Measurements from ENCODE around the gene SH3PXD2A. TPM values are rescaled to one million over a fixed set of nuclear protein-coding genes. Genes with fewer than 3 reads are reported as not detected.

Gene SH3PXD2A
- total and polyA plus RNA-seq, 2 of the 4 experiments (the other 2 are of a cell fraction) = 6.3 to 23.0 TPM

- H2AFZ ChIP-seq (replicated peaks; ENCODE audit: low read length, poor library complexity) = peak overlapping the region; percentile 15
- H4K20me1 ChIP-seq (ENCODE audit: insufficient read depth, low read length) = peaks cover 4% of the 10 kb centered on the region; the same call in 1 of the 2 replicates
- peak overlapping the region; percentile 93 for H3K14ac ChIP-seq (replicated peaks; ENCODE audit: low read depth, low read length)
- peak overlapping the region; percentile 91; the same call in 1 of the 2 replicates for H2AK5ac ChIP-seq (ENCODE audit: low read depth, low read length)
- no peak for ATAC-seq (ENCODE audit: low read depth)
- peak overlapping the region; percentile 67 for H3K23ac ChIP-seq (ENCODE audit: low read depth, low read length)
- no peak overlapping the region for H3K56ac ChIP-seq (ENCODE audit: extremely low read depth, insufficient read depth, low read length)
- H3K4me1 ChIP-seq (ENCODE audit: control insufficient read depth, insufficient read depth, low read length) = peaks cover 42% of the 10 kb centered on the region
- H3K4ac ChIP-seq (ENCODE audit: low read depth, low read length) = peak overlapping the region; percentile 89
- intact Hi-C loops (cut with micrococcal nuclease) (no loop called here), dilution Hi-C loops (cut with HindIII; ENCODE audit: low sequenced_read_pairs, unreplicated experiment) (no loop called here), in situ Hi-C loops (cut with MboI; ENCODE audit: low sequenced_read_pairs) (no loop called here)
- peak overlapping the region; percentile 6; the same call in 1 of the 2 replicates for H3K27ac ChIP-seq (ENCODE audit: insufficient read depth, low read length)
- H3K79me1 ChIP-seq (ENCODE audit: low read depth in 1 of 2, low read length in 2 of 2) = peaks cover 8 to 61% of the 10 kb centered on the region in 2 experiments
- BruUV-seq (replicated peaks) = no TSS peak
- peak overlapping the region; percentile 87 for H4K91ac ChIP-seq (ENCODE audit: insufficient read depth, low read depth, low read length)
- no CpG with 5 or more reads among the region's 2 CpGs for WGBS, 2 experiments (ENCODE audit: extremely low coverage in 2 of 2, insufficient read length in 1 of 2)
- ChIA-PET POLR2A (ENCODE audit: unreplicated experiment) (no interaction called here), CTCF (no interaction called here)
- H2AK9ac ChIP-seq (replicated peaks; ENCODE audit: low read depth, low read length, poor library complexity) = peak overlapping the region; percentile 84
- H2BK5ac ChIP-seq (ENCODE audit: low read depth, low read length, poor library complexity, severe bottlenecking) = peak overlapping the region; percentile 62
- peak overlapping the region; percentile 73; the same call in 1 of the 2 replicates for H3K18ac ChIP-seq (ENCODE audit: low read depth, low read length)
- no peak overlapping the region for H3K4me2 ChIP-seq (ENCODE audit: low read depth, low read length)
- no peaks in the 10 kb centered on the region for H3K36me3 ChIP-seq (ENCODE audit: control insufficient read depth, insufficient read depth, low read length)
- peak overlapping the region; percentile 95 for H2BK120ac ChIP-seq (ENCODE audit: low read depth, low read length)
- peak overlapping the region; percentile 89; the same call in 1 of the 2 replicates for H2BK20ac ChIP-seq (ENCODE audit: low read depth, low read length)
- TF ChIP-seq ELK1 (IDR thresholded peaks at IDR 0.05; ENCODE audit: borderline replicate concordance, low read depth, low read length) (no peak), RFX5 (IDR thresholded peaks at IDR 0.05; ENCODE audit: low read depth, low read length) (no peak), CHD1 (IDR thresholded peaks at IDR 0.05; ENCODE audit: low read depth, low read length) (no peak), SMC3 (IDR thresholded peaks at IDR 0.05; ENCODE audit: low read depth, low read length) (no peak), MAFK (IDR thresholded peaks at IDR 0.05; ENCODE audit: low read depth, low read length) (no peak), USF2 (IDR thresholded peaks at IDR 0.05; ENCODE audit: low read depth, low read length) (no peak), CEBPB (IDR thresholded peaks at IDR 0.05; ENCODE audit: low read depth, low read length) (no peak), MAZ (IDR thresholded peaks at IDR 0.05; ENCODE audit: borderline replicate concordance, low read depth, low read length) (no peak), BHLHE40 (IDR thresholded peaks at IDR 0.05; ENCODE audit: low read depth, low read length) (no peak), CTCF (conservative IDR thresholded peaks at IDR 0.05; ENCODE audit: low read depth, low read length) (no peak), MXI1 (IDR thresholded peaks at IDR 0.05; ENCODE audit: borderline replicate concordance, low read depth, low read length) (no peak), RCOR1 (IDR thresholded peaks at IDR 0.05; ENCODE audit: insufficient replicate concordance, low read length) (no peak), RAD21 (IDR thresholded peaks at IDR 0.05; ENCODE audit: low read length) (no peak), POLR2A (IDR thresholded peaks at IDR 0.05; ENCODE audit: low read depth, low read length) (no peak), NFE2L2 (IDR thresholded peaks at IDR 0.05; ENCODE audit: low read depth, low read length) (no peak), FOS (IDR thresholded peaks at IDR 0.05; ENCODE audit: low read depth, low read length) (no peak)
- peak overlapping the region; percentile 93; the same call in 1 of the 3 replicates for H2BK15ac ChIP-seq (ENCODE audit: low read depth, low read length)
- no peaks in the 10 kb centered on the region for H3K9me3 ChIP-seq (ENCODE audit: control insufficient read depth, insufficient read depth, low read length)
- no peaks in the 10 kb centered on the region for H3K27me3 ChIP-seq (ENCODE audit: control insufficient read depth, insufficient read depth, low read length)
- DNase-seq = no peak
- peak overlapping the region; percentile 3 for H4K5ac ChIP-seq (ENCODE audit: low read depth, low read length)
- no peak overlapping the region for H3K4me3 ChIP-seq (ENCODE audit: insufficient read depth, low read depth, low read length)
- H3K9ac ChIP-seq (ENCODE audit: low read depth, low read length) = no peak overlapping the region
- peaks cover 53% of the 10 kb centered on the region for H3K9me1 ChIP-seq (ENCODE audit: insufficient read depth, low read length)
- H4K8ac ChIP-seq (ENCODE audit: low read depth in 2 of 2, low read length in 2 of 2) = peak overlapping the region; percentile 79 to 86
Measured at GRCh38 chr10:103762916-103763315, 92.5 kb downstream of the SH3PXD2A start.
